HepG2 (cell line): ENCODE measurements around the gene ZNF318. TPM values are rescaled to one million over a fixed set of nuclear protein-coding genes. Genes with fewer than 3 reads are reported as not detected.

Experiments used
- HDAC1 ChIP-seq: sonication (generic); formaldehyde crosslinking; IDR thresholded peaks from 2 replicates; pipeline ENCODE4 v1.5.1; 2020; ENCODE audit warnings: mild to moderate bottlenecking, missing genetic modification reagents
- HMG20A ChIP-seq: IDR thresholded peaks from 2 replicates; pipeline ENCODE4 v1.6.1; 2016; ENCODE audit warnings: borderline replicate concordance
- HOXA7 ChIP-seq: sonication (generic); formaldehyde crosslinking; IDR thresholded peaks from 2 replicates; pipeline ENCODE4 v1.8.1; 2022; ENCODE audit warnings: mild to moderate bottlenecking, missing genetic modification reagents, moderate library complexity
- LCORL ChIP-seq, 2 experiments: fragments of 450-650 bp in 1 of 2; sonication (generic) in 1 of 2; formaldehyde crosslinking in 1 of 2; IDR thresholded peaks; 2 replicates each; pipeline versions ENCODE4 v1.5.0 to v1.6.1; 2017 to 2020; ENCODE audit warnings: antibody characterized with exemption in 1 of 2, missing genetic modification reagents in 1 of 2
- MXD4 ChIP-seq: IDR thresholded peaks from 2 replicates; pipeline ENCODE4 v1.6.1; 2016; ENCODE audit warnings: mild to moderate bottlenecking, missing biosample characterization, missing genetic modification reagents
- MZF1 ChIP-seq: sonication (generic); formaldehyde crosslinking; IDR thresholded peaks from 2 replicates; pipeline ENCODE4 v1.8.1; 2023; ENCODE audit warnings: mild to moderate bottlenecking, missing genetic modification reagents, borderline replicate concordance
- POLR2AphosphoS2 ChIP-seq: IDR thresholded peaks from 2 replicates; pipeline ENCODE4 v1.6.1; 2011; ENCODE audit warnings: low read depth, low read length, improper control_type of control experiment
- PPARG ChIP-seq: conservative IDR thresholded peaks from 2 replicates; pipeline ENCODE4 v1.6.1; 2016; ENCODE audit warnings: missing biosample characterization, missing genetic modification reagents
- RAD51 ChIP-seq: fragments of 450-650 bp; IDR thresholded peaks from 2 replicates; pipeline ENCODE4 v1.6.1; 2016; ENCODE audit warnings: borderline replicate concordance
- RFX3 ChIP-seq: IDR thresholded peaks from 2 replicates; pipeline ENCODE4 v1.6.1; 2016; ENCODE audit warnings: missing biosample characterization, missing genetic modification reagents
- RXRB ChIP-seq: IDR thresholded peaks from 2 replicates; pipeline ENCODE4 v1.6.1; 2016; ENCODE audit warnings: borderline replicate concordance, missing genetic modification reagents, missing compliant biosample characterization
- SAP130 ChIP-seq: IDR thresholded peaks from 2 replicates; pipeline ENCODE4 v1.6.1; 2016; ENCODE audit warnings: low read depth
- TEAD3 ChIP-seq: optimal IDR thresholded peaks from 2 replicates; pipeline ENCODE3; 2016; ENCODE audit warnings: borderline replicate concordance
- TOE1 ChIP-seq: sonication (generic); formaldehyde crosslinking; IDR thresholded peaks from 2 replicates; pipeline ENCODE4 v1.4.0; 2020; ENCODE audit warnings: mild to moderate bottlenecking, missing genetic modification reagents
- ZFAT ChIP-seq: sonication (generic); formaldehyde crosslinking; conservative IDR thresholded peaks from 2 replicates; pipeline ENCODE4 v1.8.1; 2023; ENCODE audit warnings: missing genetic modification reagents, inconsistent platforms
- ZNF124 ChIP-seq: sonication (generic); formaldehyde crosslinking; IDR thresholded peaks from 2 replicates; pipeline ENCODE4 v1.4.0; 2020; ENCODE audit warnings: missing genetic modification reagents
- ZNF761 ChIP-seq: sonication (generic); formaldehyde crosslinking; conservative IDR thresholded peaks from 2 replicates; pipeline ENCODE4 v1.4.0; 2020; ENCODE audit warnings: mild to moderate bottlenecking, missing genetic modification reagents
- ZSCAN25 ChIP-seq: sonication (generic); formaldehyde crosslinking; IDR thresholded peaks from 2 replicates; pipeline ENCODE4 v1.8.0; 2022; ENCODE audit warnings: mild to moderate bottlenecking, missing genetic modification reagents
- polyA plus RNA-seq, 8 experiments: library from polyadenylated mRNA; depleted of rRNA in 3 of 8; stranded (reverse) in 7 of 8; unstranded in 1 of 8; fragments of >200 nt; fragmentation: Illumina TruSeq in 4 of 8; extraction: Trizol in 4 of 8; gene quantifications; 2 replicates each; pipeline versions ENCODE4 v1.2.1 to v1.2.3, GENCODE V29; 2011 to 2016; ENCODE audit warnings: low read depth in 4 of 8, missing spikeins in 1 of 8, mixed read lengths in 1 of 8; ENCODE audit not compliant: insufficient read depth in 1 of 8
- total RNA-seq, 5 experiments: library from RNA; depleted of rRNA; stranded (reverse); fragments of >200 nt; fragmentation: Illumina TruSeq; extraction: Trizol; gene quantifications; 2 replicates each; pipeline ENCODE4 v1.2.3, GENCODE V29; 2016; ENCODE audit warnings: low read depth in 1 of 5
- TF ChIP-seq, protein P1 (sequence below): sonication (generic); formaldehyde crosslinking; IDR thresholded peaks from 2 replicates; pipeline ENCODE4 v1.8.0; 2022; ENCODE audit warnings: mild to moderate bottlenecking, missing genetic modification reagents, borderline replicate concordance
- TF ChIP-seq, protein P2 (sequence below): IDR thresholded peaks from 2 replicates; pipeline ENCODE4 v1.6.1; 2016; ENCODE audit warnings: low read depth, borderline replicate concordance
- TF ChIP-seq, protein P3 (sequence below): sonication (generic); formaldehyde crosslinking; IDR thresholded peaks from 2 replicates; pipeline ENCODE4 v1.8.0; 2022; ENCODE audit warnings: mild to moderate bottlenecking, missing genetic modification reagents, moderate library complexity
- TF ChIP-seq, protein P4 (sequence below): sonication (generic); formaldehyde crosslinking; IDR thresholded peaks from 2 replicates; pipeline ENCODE4 v1.4.0; 2020; ENCODE audit warnings: missing genetic modification reagents, borderline replicate concordance
- TF ChIP-seq, protein P5 (sequence below): sonication (generic); formaldehyde crosslinking; IDR thresholded peaks from 2 replicates; pipeline ENCODE4 v1.5.0; 2020; ENCODE audit warnings: mild to moderate bottlenecking, missing genetic modification reagents, borderline replicate concordance

Gene ZNF318
- total and polyA plus RNA-seq, 2 of the 13 experiments (the other 11 are each of a cell fraction or from before 2014, with no cell fraction given) = 13.0 to 14.5 TPM

DNA sequence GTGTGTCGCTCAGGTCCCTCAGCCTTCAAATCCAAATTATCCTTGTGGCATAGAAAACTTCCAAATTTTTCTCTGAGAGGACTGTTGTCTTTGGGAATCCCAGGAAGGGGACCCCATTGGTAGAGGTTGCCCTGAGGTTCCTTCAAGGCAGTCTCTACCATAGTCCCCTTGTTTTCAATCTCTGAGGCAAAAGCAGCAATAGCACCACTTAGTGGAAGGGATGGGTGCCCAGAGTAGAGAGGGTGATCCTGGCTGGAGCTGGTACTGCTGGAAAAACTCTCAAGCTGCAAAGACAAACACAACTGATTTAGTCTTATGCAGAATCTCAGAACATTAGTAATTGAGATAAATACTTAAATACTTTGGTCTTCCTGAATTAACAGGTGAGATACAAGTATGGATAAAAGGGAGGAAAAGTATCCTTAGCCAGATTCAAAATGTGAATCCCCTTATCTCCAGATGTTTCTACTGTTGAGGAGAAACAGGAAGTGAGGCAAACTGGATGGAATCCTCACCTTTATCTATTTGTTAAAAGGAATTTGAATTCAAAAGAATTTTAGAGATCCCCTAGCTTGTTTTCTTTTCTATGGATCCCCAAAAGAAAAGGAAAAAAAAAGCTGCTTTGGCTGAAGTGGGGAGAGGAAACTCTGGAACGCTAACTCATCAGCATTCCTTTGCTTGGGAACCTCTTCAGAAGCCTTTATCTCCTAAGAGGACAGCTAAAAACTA is 13.4 kb downstream of the ZNF318 start (continued):
- TF ChIP-seq RAD51 (no peak), MXD4 (CRISPR knock-in tag) (no peak), RXRB (CRISPR knock-in tag) (no peak), ZNF124 (peak; percentile 55; the same call in 1 of the 2 replicates), MZF1 (CRISPR knock-in tag) (no peak), HOXA7 (CRISPR knock-in tag) (no peak), ZFAT (no peak), POLR2AphosphoS2 (no peak), LCORL (IDR thresholded peaks at IDR 0.05) (no peak), LCORL (CRISPR knock-in tag; IDR thresholded peaks at IDR 0.05) (0 out of 2 replicates have a peak, but pooled peaks have one; percentile 31), ZNF761 (CRISPR knock-in tag) (no peak), ZSCAN25 (CRISPR knock-in tag) (0 out of 2 replicates have a peak, but pooled peaks have one; percentile 48), PPARG (CRISPR knock-in tag) (no peak), TOE1 (no peak), RFX3 (CRISPR knock-in tag) (no peak), TEAD3 (CRISPR knock-in tag) (peak; percentile 30), HDAC1 (no peak), SAP130 (CRISPR knock-in tag) (peak; percentile 45; the same call in 1 of the 2 replicates), HMG20A (CRISPR knock-in tag) (no peak; the same call in 1 of the 2 replicates)
- TF ChIP-seq, protein P1, sequence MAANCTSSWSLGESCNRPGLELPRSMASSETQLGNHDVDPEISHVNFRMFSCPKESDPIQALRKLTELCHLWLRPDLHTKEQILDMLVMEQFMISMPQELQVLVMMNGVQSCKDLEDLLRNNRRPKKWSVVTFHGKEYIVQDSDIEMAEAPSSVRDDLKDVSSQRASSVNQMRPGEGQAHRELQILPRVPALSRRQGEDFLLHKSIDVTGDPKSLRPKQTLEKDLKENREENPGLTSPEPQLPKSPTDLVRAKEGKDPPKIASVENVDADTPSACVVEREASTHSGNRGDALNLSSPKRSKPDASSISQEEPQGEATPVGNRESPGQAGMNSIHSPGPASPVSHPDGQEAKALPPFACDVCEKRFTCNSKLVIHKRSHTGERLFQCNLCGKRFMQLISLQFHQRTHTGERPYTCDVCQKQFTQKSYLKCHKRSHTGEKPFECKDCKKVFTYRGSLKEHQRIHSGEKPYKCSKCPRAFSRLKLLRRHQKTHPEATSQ (CRISPR knock-in tag) = no peak
- TF ChIP-seq, protein P2, sequence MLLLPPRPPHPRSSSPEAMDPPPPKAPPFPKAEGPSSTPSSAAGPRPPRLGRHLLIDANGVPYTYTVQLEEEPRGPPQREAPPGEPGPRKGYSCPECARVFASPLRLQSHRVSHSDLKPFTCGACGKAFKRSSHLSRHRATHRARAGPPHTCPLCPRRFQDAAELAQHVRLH (CRISPR knock-in tag) = 0 out of 2 replicates have a peak, but pooled peaks have one; percentile 44
- TF ChIP-seq, protein P3, sequence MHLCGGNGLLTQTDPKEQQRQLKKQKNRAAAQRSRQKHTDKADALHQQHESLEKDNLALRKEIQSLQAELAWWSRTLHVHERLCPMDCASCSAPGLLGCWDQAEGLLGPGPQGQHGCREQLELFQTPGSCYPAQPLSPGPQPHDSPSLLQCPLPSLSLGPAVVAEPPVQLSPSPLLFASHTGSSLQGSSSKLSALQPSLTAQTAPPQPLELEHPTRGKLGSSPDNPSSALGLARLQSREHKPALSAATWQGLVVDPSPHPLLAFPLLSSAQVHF (CRISPR knock-in tag) = no peak
- TF ChIP-seq, protein P4, sequence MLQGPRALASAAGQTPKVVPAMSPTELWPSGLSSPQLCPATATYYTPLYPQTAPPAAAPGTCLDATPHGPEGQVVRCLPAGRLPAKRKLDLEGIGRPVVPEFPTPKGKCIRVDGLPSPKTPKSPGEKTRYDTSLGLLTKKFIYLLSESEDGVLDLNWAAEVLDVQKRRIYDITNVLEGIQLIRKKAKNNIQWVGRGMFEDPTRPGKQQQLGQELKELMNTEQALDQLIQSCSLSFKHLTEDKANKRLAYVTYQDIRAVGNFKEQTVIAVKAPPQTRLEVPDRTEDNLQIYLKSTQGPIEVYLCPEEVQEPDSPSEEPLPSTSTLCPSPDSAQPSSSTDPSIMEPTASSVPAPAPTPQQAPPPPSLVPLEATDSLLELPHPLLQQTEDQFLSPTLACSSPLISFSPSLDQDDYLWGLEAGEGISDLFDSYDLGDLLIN (CRISPR knock-in tag) = no peak
- TF ChIP-seq, protein P5, sequence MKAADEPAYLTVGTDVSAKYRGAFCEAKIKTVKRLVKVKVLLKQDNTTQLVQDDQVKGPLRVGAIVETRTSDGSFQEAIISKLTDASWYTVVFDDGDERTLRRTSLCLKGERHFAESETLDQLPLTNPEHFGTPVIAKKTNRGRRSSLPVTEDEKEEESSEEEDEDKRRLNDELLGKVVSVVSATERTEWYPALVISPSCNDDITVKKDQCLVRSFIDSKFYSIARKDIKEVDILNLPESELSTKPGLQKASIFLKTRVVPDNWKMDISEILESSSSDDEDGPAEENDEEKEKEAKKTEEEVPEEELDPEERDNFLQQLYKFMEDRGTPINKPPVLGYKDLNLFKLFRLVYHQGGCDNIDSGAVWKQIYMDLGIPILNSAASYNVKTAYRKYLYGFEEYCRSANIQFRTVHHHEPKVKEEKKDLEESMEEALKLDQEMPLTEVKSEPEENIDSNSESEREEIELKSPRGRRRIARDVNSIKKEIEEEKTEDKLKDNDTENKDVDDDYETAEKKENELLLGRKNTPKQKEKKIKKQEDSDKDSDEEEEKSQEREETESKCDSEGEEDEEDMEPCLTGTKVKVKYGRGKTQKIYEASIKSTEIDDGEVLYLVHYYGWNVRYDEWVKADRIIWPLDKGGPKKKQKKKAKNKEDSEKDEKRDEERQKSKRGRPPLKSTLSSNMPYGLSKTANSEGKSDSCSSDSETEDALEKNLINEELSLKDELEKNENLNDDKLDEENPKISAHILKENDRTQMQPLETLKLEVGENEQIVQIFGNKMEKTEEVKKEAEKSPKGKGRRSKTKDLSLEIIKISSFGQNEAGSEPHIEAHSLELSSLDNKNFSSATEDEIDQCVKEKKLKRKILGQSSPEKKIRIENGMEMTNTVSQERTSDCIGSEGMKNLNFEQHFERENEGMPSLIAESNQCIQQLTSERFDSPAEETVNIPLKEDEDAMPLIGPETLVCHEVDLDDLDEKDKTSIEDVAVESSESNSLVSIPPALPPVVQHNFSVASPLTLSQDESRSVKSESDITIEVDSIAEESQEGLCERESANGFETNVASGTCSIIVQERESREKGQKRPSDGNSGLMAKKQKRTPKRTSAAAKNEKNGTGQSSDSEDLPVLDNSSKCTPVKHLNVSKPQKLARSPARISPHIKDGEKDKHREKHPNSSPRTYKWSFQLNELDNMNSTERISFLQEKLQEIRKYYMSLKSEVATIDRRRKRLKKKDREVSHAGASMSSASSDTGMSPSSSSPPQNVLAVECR (CRISPR knock-in tag) = no peak
